ENCODE results near the gene STAG3.
A peak's percentile ranks its signal among the peaks of the same experiment; 100 is the strongest.
"Not testable (repeated sequence)": the region's sequence is repeated elsewhere in the genome, so short reads cannot be mapped to it uniquely, and the experiment has no call there.

STAG3 gene

GRCh38 chr7:100177045-100178001 lies at the start of gene STAG3, which contains the start of gene GPC2:
Gene STAG3 (plus strand): TSS chr7:100177918. CDS start chr7:100180557, 2,639 bp downstream.
Gene GPC2 (minus strand): TSS chr7:100177381. CDS start chr7:100177199, 182 bp downstream.
- DNase-seq = peak; percentile 98

- DNase-seq = no peak
Observed at GRCh38 chr7:100128637-100128963, 49.1 kb upstream of the STAG3 start.

GRCh38 chr7:100130220-100130607 lies 47.5 kb upstream of the STAG3 start:
- not testable (repeated sequence) for DNase-seq

GRCh38 chr7:100130608-100131453 lies 46.9 kb upstream of the STAG3 start:
- DNase-seq = peak; percentile 81 to 88

GRCh38 chr7:100132126-100132525 lies 45.6 kb upstream of the STAG3 start:
- DNase-seq = no peak

GRCh38 chr7:100132697-100133151 lies 45.0 kb upstream of the STAG3 start:
- DNase-seq = peak; percentile 55 to 62

GRCh38 chr7:100137851-100138760 lies 39.6 kb upstream of the STAG3 start:
- no peak for DNase-seq

- no peak for DNase-seq
Observed at GRCh38 chr7:100141555-100141949, 36.2 kb upstream of the STAG3 start.

GRCh38 chr7:100142461-100142860 lies 35.3 kb upstream of the STAG3 start:
- DNase-seq = no peak

GRCh38 chr7:100146350-100146749 lies 31.4 kb upstream of the STAG3 start:
- DNase-seq = not testable (repeated sequence)

GRCh38 chr7:100147278-100147677 lies 30.4 kb upstream of the STAG3 start:
- DNase-seq = no peak

- no peak for DNase-seq
Observed at GRCh38 chr7:100148225-100148558, 29.5 kb upstream of the STAG3 start.

GRCh38 chr7:100148559-100149328 lies 29.0 kb upstream of the STAG3 start, which contains the start of gene LAMTOR4:
Gene LAMTOR4 (plus strand): TSS chr7:100148918. CDS start chr7:100148973, 55 bp downstream.
- peak; percentile 97 to 98 for DNase-seq

- no peak for DNase-seq
Observed at GRCh38 chr7:100152404-100152803, 25.3 kb upstream of the STAG3 start.

GRCh38 chr7:100152937-100153666 lies 24.6 kb upstream of the STAG3 start:
- DNase-seq = no peak

GRCh38 chr7:100153708-100154535 lies 23.8 kb upstream of the STAG3 start:
- DNase-seq = no peak

GRCh38 chr7:100154651-100155491 lies 22.8 kb upstream of the STAG3 start:
- DNase-seq = no peak

GRCh38 chr7:100155553-100156317 lies 22.0 kb upstream of the STAG3 start:
- DNase-seq = no peak

All from activated CD4-positive, alpha-beta T cell treated with anti-CD3 and anti-CD28 coated beads, Interleukin-2, amount 50 U/mL, for 4 hours (primary cell).